Activated T-cell treated with anti-CD3 and anti-CD28 coated beads, Interleukin-2, amount 50 U/mL, for 24 hours (primary cell): ENCODE results near the gene THAP4.

Experiments used
- DNase-seq: peaks from one replicate; pipeline ENCODE4 v3.0.0-alpha.2; 2020
- H3K27ac Mint-ChIP-seq: 2 replicates; pipeline ENCODE4 v1.8.0; 2020; ENCODE audit warnings: mild to moderate bottlenecking, mixed read lengths
- H3K27me3 Mint-ChIP-seq: 2 replicates; pipeline ENCODE4 v1.8.0; 2020; ENCODE audit warnings: mixed read lengths
- H3K36me3 Mint-ChIP-seq: 2 replicates; pipeline ENCODE4 v1.8.0; 2020; ENCODE audit warnings: low read depth, mixed read lengths
- H3K4me1 Mint-ChIP-seq: 2 replicates; pipeline ENCODE4 v1.8.0; 2020; ENCODE audit warnings: low read depth, mixed read lengths
- H3K4me3 Mint-ChIP-seq: 2 replicates; pipeline ENCODE4 v1.8.0; 2020; ENCODE audit warnings: mild to moderate bottlenecking, moderate library complexity, mixed read lengths
- H3K9me3 Mint-ChIP-seq: 2 replicates; pipeline ENCODE4 v1.8.0; 2020; ENCODE audit warnings: mixed read lengths

THAP4 gene

GRCh38 chr2:241654551-241654950 is 17.6 kb upstream of the THAP4 start:
- DNase-seq: no peak
- Mint-ChIP-seq H3K36me3 (peaks cover 85% of the 10 kb centered on the region), H3K4me3 (no peak overlapping the region), H3K4me1 (peaks cover 3% of the 10 kb centered on the region), H3K27ac (no peak overlapping the region), H3K9me3 (no peaks in the 10 kb centered on the region), H3K27me3 (no peaks in the 10 kb centered on the region)

GRCh38 chr2:241653210-241653750 is 16.3 kb upstream of the THAP4 start:
- Mint-ChIP-seq H3K9me3 (no peaks in the 10 kb centered on the region), H3K27me3 (no peaks in the 10 kb centered on the region), H3K36me3 (peaks cover 73% of the 10 kb centered on the region), H3K4me3 (no peak overlapping the region), H3K27ac (no peak overlapping the region), H3K4me1 (peaks cover 11% of the 10 kb centered on the region)
- DNase-seq: no peak

- Mint-ChIP-seq H3K4me1 (peaks cover 11% of the 10 kb centered on the region), H3K27me3 (no peaks in the 10 kb centered on the region), H3K36me3 (peaks cover 69% of the 10 kb centered on the region), H3K9me3 (no peaks in the 10 kb centered on the region), H3K27ac (no peak overlapping the region), H3K4me3 (no peak overlapping the region)
- no peak for DNase-seq
Observed at GRCh38 chr2:241652722-241653121, 15.8 kb upstream of the THAP4 start.

GRCh38 chr2:241652142-241652541 is 15.2 kb upstream of the THAP4 start:
- H3K27me3 Mint-ChIP-seq: no peaks in the 10 kb centered on the region
- DNase-seq: no peak
- peaks cover 63% of the 10 kb centered on the region for H3K36me3 Mint-ChIP-seq
- no peaks in the 10 kb centered on the region for H3K9me3 Mint-ChIP-seq
- peaks cover 11% of the 10 kb centered on the region for H3K4me1 Mint-ChIP-seq
- H3K27ac Mint-ChIP-seq: no peak overlapping the region
- no peak overlapping the region for H3K4me3 Mint-ChIP-seq

- H3K27ac Mint-ChIP-seq: no peak overlapping the region
- no peaks in the 10 kb centered on the region for H3K9me3 Mint-ChIP-seq
- no peak for DNase-seq
- H3K36me3 Mint-ChIP-seq: peaks cover 56% of the 10 kb centered on the region
- H3K27me3 Mint-ChIP-seq: no peaks in the 10 kb centered on the region
- H3K4me3 Mint-ChIP-seq: no peak overlapping the region
- H3K4me1 Mint-ChIP-seq: peaks cover 19% of the 10 kb centered on the region
Observed at GRCh38 chr2:241649927-241650326, 13.0 kb upstream of the THAP4 start.

- H3K27me3 Mint-ChIP-seq: no peaks in the 10 kb centered on the region
- no peak for DNase-seq
- peaks cover 55% of the 10 kb centered on the region for H3K36me3 Mint-ChIP-seq
- H3K27ac Mint-ChIP-seq: no peak overlapping the region
- H3K4me1 Mint-ChIP-seq: peaks cover 20% of the 10 kb centered on the region
- no peaks in the 10 kb centered on the region for H3K9me3 Mint-ChIP-seq
- no peak overlapping the region for H3K4me3 Mint-ChIP-seq
Observed at GRCh38 chr2:241649404-241649803, 12.4 kb upstream of the THAP4 start.

- peaks cover 22% of the 10 kb centered on the region for H3K4me1 Mint-ChIP-seq
- no peaks in the 10 kb centered on the region for H3K9me3 Mint-ChIP-seq
- no peak for DNase-seq
- H3K27me3 Mint-ChIP-seq: no peaks in the 10 kb centered on the region
- H3K36me3 Mint-ChIP-seq: peaks cover 55% of the 10 kb centered on the region
- no peak overlapping the region for H3K27ac Mint-ChIP-seq
- H3K4me3 Mint-ChIP-seq: no peak overlapping the region
Observed at GRCh38 chr2:241648453-241648852, 11.5 kb upstream of the THAP4 start.

GRCh38 chr2:241645915-241646645 is 9.1 kb upstream of the THAP4 start:
- Mint-ChIP-seq H3K27ac (no peak overlapping the region), H3K4me1 (peaks cover 36% of the 10 kb centered on the region), H3K9me3 (no peaks in the 10 kb centered on the region), H3K36me3 (peaks cover 46% of the 10 kb centered on the region), H3K27me3 (no peaks in the 10 kb centered on the region), H3K4me3 (no peak overlapping the region)
- DNase-seq: no peak

GRCh38 chr2:241645056-241645914 is 8.3 kb upstream of the THAP4 start:
- Mint-ChIP-seq H3K27me3 (no peaks in the 10 kb centered on the region), H3K27ac (no peak overlapping the region), H3K4me3 (no peak overlapping the region), H3K4me1 (peaks cover 41% of the 10 kb centered on the region), H3K36me3 (peaks cover 47% of the 10 kb centered on the region), H3K9me3 (no peaks in the 10 kb centered on the region)
- DNase-seq: no peak

- Mint-ChIP-seq H3K4me1 (peaks cover 56% of the 10 kb centered on the region), H3K27me3 (no peaks in the 10 kb centered on the region), H3K9me3 (no peaks in the 10 kb centered on the region), H3K4me3 (no peak overlapping the region), H3K27ac (peak overlapping the region; percentile 53), H3K36me3 (peaks cover 70% of the 10 kb centered on the region)
- DNase-seq: no peak
Observed at GRCh38 chr2:241641631-241642030, 4.7 kb upstream of the THAP4 start.

- Mint-ChIP-seq H3K9me3 (no peaks in the 10 kb centered on the region), H3K27ac (peak overlapping the region; percentile 53), H3K4me1 (peaks cover 54% of the 10 kb centered on the region)
Observed at GRCh38 chr2:241640165-241640795, 3.3 kb upstream of the THAP4 start.

GRCh38 chr2:241639385-241639784 is 2.4 kb upstream of the THAP4 start:
- no peaks in the 10 kb centered on the region for H3K27me3 Mint-ChIP-seq
- no peak for DNase-seq
- H3K36me3 Mint-ChIP-seq: peaks cover 66% of the 10 kb centered on the region
- no peaks in the 10 kb centered on the region for H3K9me3 Mint-ChIP-seq
- H3K27ac Mint-ChIP-seq: peak overlapping the region; percentile 53
- H3K4me3 Mint-ChIP-seq: peak overlapping the region; percentile 89
- H3K4me1 Mint-ChIP-seq: peaks cover 57% of the 10 kb centered on the region

More at GRCh38 chr2:241640165-241640795, 3.3 kb upstream of the THAP4 start:
- peak overlapping the region; percentile 89 for H3K4me3 Mint-ChIP-seq
- H3K27me3 Mint-ChIP-seq: no peaks in the 10 kb centered on the region
- peaks cover 67% of the 10 kb centered on the region for H3K36me3 Mint-ChIP-seq
- no peak for DNase-seq

GRCh38 chr2:241638940-241639339 is 2.0 kb upstream of the THAP4 start:
- H3K4me3 Mint-ChIP-seq: peak overlapping the region; percentile 89
- no peaks in the 10 kb centered on the region for H3K9me3 Mint-ChIP-seq
- H3K4me1 Mint-ChIP-seq: peaks cover 57% of the 10 kb centered on the region
- DNase-seq: no peak
- H3K36me3 Mint-ChIP-seq: peaks cover 66% of the 10 kb centered on the region
- H3K27me3 Mint-ChIP-seq: no peaks in the 10 kb centered on the region
- peak overlapping the region; percentile 94 for H3K27ac Mint-ChIP-seq

GRCh38 chr2:241637795-241638660 is 1.1 kb upstream of the THAP4 start:
- H3K27ac Mint-ChIP-seq: peak overlapping the region; percentile 94
- H3K4me1 Mint-ChIP-seq: peaks cover 54% of the 10 kb centered on the region
- no peak for DNase-seq
- peaks cover 69% of the 10 kb centered on the region for H3K36me3 Mint-ChIP-seq
- H3K4me3 Mint-ChIP-seq: peak overlapping the region; percentile 89
- H3K27me3 Mint-ChIP-seq: no peaks in the 10 kb centered on the region
- H3K9me3 Mint-ChIP-seq: no peaks in the 10 kb centered on the region
